GM20000 (cell line): ENCODE measurements around the gene SIRT4.
A peak's percentile ranks its signal among the peaks of the same experiment; 100 is the strongest.
"Not testable (repeated sequence)": the region's sequence is repeated elsewhere in the genome, so short reads cannot be mapped to it uniquely, and the experiment has no call there.

Experiments used
- DNase-seq: peaks from one replicate; pipeline ENCODE4 v3.0.0; 2012; ENCODE audit warnings: low spot score
- TF ChIP-seq, protein P1 (sequence below): IDR thresholded peaks from 2 replicates; pipeline ENCODE4 v1.5.1; 2012; ENCODE audit warnings: mild to moderate bottlenecking, control low read depth; ENCODE audit errors: extremely low read depth, missing control alignments

SIRT4 gene

GRCh38 chr12:120332041-120332440 lies 29.9 kb downstream of the SIRT4 start:
- DNase-seq = no peak
- TF ChIP-seq, protein P1, sequence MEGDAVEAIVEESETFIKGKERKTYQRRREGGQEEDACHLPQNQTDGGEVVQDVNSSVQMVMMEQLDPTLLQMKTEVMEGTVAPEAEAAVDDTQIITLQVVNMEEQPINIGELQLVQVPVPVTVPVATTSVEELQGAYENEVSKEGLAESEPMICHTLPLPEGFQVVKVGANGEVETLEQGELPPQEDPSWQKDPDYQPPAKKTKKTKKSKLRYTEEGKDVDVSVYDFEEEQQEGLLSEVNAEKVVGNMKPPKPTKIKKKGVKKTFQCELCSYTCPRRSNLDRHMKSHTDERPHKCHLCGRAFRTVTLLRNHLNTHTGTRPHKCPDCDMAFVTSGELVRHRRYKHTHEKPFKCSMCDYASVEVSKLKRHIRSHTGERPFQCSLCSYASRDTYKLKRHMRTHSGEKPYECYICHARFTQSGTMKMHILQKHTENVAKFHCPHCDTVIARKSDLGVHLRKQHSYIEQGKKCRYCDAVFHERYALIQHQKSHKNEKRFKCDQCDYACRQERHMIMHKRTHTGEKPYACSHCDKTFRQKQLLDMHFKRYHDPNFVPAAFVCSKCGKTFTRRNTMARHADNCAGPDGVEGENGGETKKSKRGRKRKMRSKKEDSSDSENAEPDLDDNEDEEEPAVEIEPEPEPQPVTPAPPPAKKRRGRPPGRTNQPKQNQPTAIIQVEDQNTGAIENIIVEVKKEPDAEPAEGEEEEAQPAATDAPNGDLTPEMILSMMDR = no peak

GRCh38 chr12:120332523-120332922 lies 30.4 kb downstream of the SIRT4 start:
- TF ChIP-seq, protein P1 = no peak
- no peak for DNase-seq

GRCh38 chr12:120335447-120335846 lies 33.3 kb downstream of the SIRT4 start:
- DNase-seq = not testable (repeated sequence)
- TF ChIP-seq, protein P1 = peak; percentile 34

- not testable (repeated sequence) for DNase-seq
Observed at GRCh38 chr12:120336392-120336791, 34.3 kb downstream of the SIRT4 start.

DNA sequence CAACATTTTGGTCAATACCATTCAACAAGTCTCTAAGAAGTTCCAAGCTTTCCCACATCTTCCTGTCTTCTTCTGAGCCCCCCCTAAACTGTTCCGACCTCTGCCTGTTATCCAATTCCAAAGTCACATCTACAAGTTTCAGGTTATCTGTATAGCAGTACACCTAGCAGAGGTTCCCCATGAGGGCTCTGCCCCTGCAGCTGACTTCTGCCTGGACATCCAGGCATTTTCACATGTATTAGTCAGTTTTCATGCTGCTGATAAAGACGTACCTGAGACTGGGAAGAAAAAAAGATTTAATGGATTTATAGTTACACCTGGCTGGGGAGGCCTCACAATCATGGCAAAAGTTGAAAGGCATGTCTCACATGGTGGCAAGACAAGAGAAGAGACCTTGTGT lies 35.6 kb downstream of the SIRT4 start:
- TF ChIP-seq, protein P1 = no peak
- DNase-seq = no peak

DNA sequence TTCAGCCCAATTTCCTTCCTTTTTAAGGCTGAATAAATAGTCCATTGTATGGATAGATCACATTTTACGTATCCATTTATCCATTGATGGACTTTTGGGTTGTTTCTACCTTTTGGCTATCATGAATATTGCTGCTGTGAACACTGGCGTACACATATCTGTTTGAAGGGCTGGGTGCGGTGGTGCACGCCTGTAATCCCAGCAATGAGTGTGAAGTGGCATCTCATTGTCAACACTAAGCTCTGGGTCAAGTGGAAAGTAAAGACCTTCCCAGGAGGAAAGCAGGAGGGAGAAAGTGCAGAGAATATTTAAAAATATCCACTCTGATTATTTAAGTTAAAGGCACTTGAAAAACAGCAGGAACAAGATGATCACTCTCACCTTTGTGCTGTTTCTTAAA lies 37.1 kb downstream of the SIRT4 start:
- TF ChIP-seq, protein P1 = no peak

GRCh38 chr12:120342175-120343038 lies 40.3 kb downstream of the SIRT4 start:
- TF ChIP-seq, protein P1 = no peak
- DNase-seq = no peak

More for the DNA sequence above, 37.1 kb downstream of the SIRT4 start:
- DNase-seq = no peak
